Thyroid gland (tissue), 4 donors: ENCODE measurements around the gene MACROD1. TPM values are rescaled to one million over a fixed set of nuclear protein-coding genes. Genes with fewer than 3 reads are reported as not detected.

ENCODE experiments used
- DNase-seq, 2 donors: peaks; one replicate each; pipeline ENCODE4 v3.0.0-alpha.2; 2019
- H3K27ac ChIP-seq, 3 donors: fragments of 200-600 bp; sonication (generic); 1 replicate in 2 of 3; 2 replicates in 1 of 3; pipeline ENCODE4 v1.5.1; 2016 to 2019; ENCODE audit warnings: mild to moderate bottlenecking in 1 of 3, moderate library complexity in 1 of 3
- H3K27me3 ChIP-seq: fragments of 200-600 bp; sonication (generic); one replicate; pipeline ENCODE4 v1.5.1; 2019
- H3K36me3 ChIP-seq, 2 donors: fragments of 200-600 bp; sonication (generic); one replicate each; pipeline ENCODE4 v1.5.1; 2016 to 2019
- H3K4me1 ChIP-seq, 2 donors: fragments of 200-600 bp; sonication (generic); one replicate each; pipeline ENCODE4 v1.5.1; 2017 to 2019
- H3K4me3 ChIP-seq, 3 donors: fragments of 200-600 bp; sonication (generic); replicated peaks in 1 of 3; 1 replicate in 2 of 3; 2 replicates in 1 of 3; pipeline ENCODE4 v1.5.1; 2016; ENCODE audit warnings: mild to moderate bottlenecking in 1 of 3
- H3K9me3 ChIP-seq: fragments of 200-600 bp; sonication (generic); one replicate; pipeline ENCODE4 v1.5.1; 2017
- CTCF ChIP-seq, 6 experiments: fragments of 200-600 bp in 3 of 6; fragments of 450-650 bp in 3 of 6; sonication (generic) in 3 of 6; IDR thresholded peaks; one replicate each; pipeline ENCODE4 v1.5.1; 2016 to 2019; ENCODE audit warnings: antibody characterized with exemption in 6 of 6, mild to moderate bottlenecking in 2 of 6, inconsistent platforms in 1 of 6, moderate library complexity in 1 of 6
- POLR2A ChIP-seq, 2 donors: fragments of 450-650 bp; IDR thresholded peaks; one replicate each; pipeline ENCODE4 v1.6.1; 2017; ENCODE audit warnings: antibody characterized with exemption in 2 of 2, mild to moderate bottlenecking in 2 of 2, moderate library complexity in 1 of 2
- WGBS, 2 donors: methylation state at CpG; one replicate each; pipeline ENCODE4 v1.1.5; 2017; 5-methylcytosine and 5-hydroxymethylcytosine counted together
- intact Hi-C: fragments of 100-400 bp; cut with DNase I; formaldehyde crosslinking; loops from one replicate; pipeline ENCODE4 v1.15.1; 2023
- total RNA-seq, 4 donors: library from RNA; depleted of rRNA; stranded (reverse); fragments of >200 nt; gene quantifications; one replicate each; pipeline ENCODE4 v1.2.3, GENCODE V29; 2016

Gene MACROD1
- total RNA-seq, 4 donors from 2014 or later, result 62.5 to 89.5 (median 70.0) TPM

GRCh38 chr11:64045700-64046099, 120.2 kb downstream of the MACROD1 start:
- no peak for DNase-seq
- no peak overlapping the region for H3K4me3 ChIP-seq
- TF ChIP-seq CTCF (IDR thresholded peaks at IDR 0.05) (no peak), POLR2A (IDR thresholded peaks at IDR 0.05) (no peak)
- H3K27me3 ChIP-seq, result no peaks in the 10 kb centered on the region
- H3K27ac ChIP-seq, result peak overlapping the region in 1 of 3 donors; percentile 66
- peaks cover 0 to 11% of the 10 kb centered on the region in 2 donors for H3K4me1 ChIP-seq
- H3K9me3 ChIP-seq, result no peaks in the 10 kb centered on the region
- WGBS, 2 donors, result 91 to 96% methylated on average over 2 of the region's 2 CpGs
- intact Hi-C loops, result no loop called here
- no peaks in the 10 kb centered on the region for H3K36me3 ChIP-seq

GRCh38 chr11:64044730-64045393, 121.1 kb downstream of the MACROD1 start:
- peak overlapping the region in 2 of 3 donors; percentile 30 to 66 for H3K27ac ChIP-seq
- TF ChIP-seq CTCF (IDR thresholded peaks at IDR 0.05) (no peak), POLR2A (IDR thresholded peaks at IDR 0.05) (no peak)
- 71 to 77% methylated on average over 17 to 18 of the region's 18 CpGs for WGBS, 2 donors
- no peaks in the 10 kb centered on the region for H3K36me3 ChIP-seq
- no peaks in the 10 kb centered on the region for H3K9me3 ChIP-seq
- DNase-seq, result peak; percentile 65 to 66
- H3K4me3 ChIP-seq, result no peak overlapping the region
- no peaks in the 10 kb centered on the region for H3K27me3 ChIP-seq
- H3K4me1 ChIP-seq, result peaks cover 0 to 13% of the 10 kb centered on the region in 2 donors
- intact Hi-C loops, result no loop called here

- Histone ChIP-seq H3K4me1 (peaks cover 0 to 13% of the 10 kb centered on the region in 2 donors), H3K36me3 (no peaks in the 10 kb centered on the region), H3K27me3 (no peaks in the 10 kb centered on the region), H3K27ac (no peak overlapping the region), H3K4me3 (no peak overlapping the region), H3K9me3 (no peaks in the 10 kb centered on the region)
- TF ChIP-seq POLR2A (IDR thresholded peaks at IDR 0.05) (no peak), CTCF (IDR thresholded peaks at IDR 0.05) (no peak)
- 93% methylated on average over 5 of the region's 5 CpGs for WGBS, 2 donors
- intact Hi-C loops, result no loop called here
- no peak for DNase-seq
These were observed 122.4 kb downstream of the MACROD1 start for GRCh38 chr11:64043545-64043944.

GRCh38 chr11:64042301-64042700, 123.6 kb downstream of the MACROD1 start:
- 74 to 84% methylated on average over 3 to 4 of the region's 4 CpGs for WGBS, 2 donors
- no peak overlapping the region for H3K27ac ChIP-seq
- no peaks in the 10 kb centered on the region for H3K36me3 ChIP-seq
- no peaks in the 10 kb centered on the region for H3K27me3 ChIP-seq
- no peak for DNase-seq
- peaks cover 0 to 13% of the 10 kb centered on the region in 2 donors for H3K4me1 ChIP-seq
- no peak overlapping the region for H3K4me3 ChIP-seq
- TF ChIP-seq CTCF (IDR thresholded peaks at IDR 0.05) (no peak), POLR2A (IDR thresholded peaks at IDR 0.05) (no peak)
- intact Hi-C loops, result no loop called here
- H3K9me3 ChIP-seq, result no peaks in the 10 kb centered on the region

- no peak overlapping the region for H3K27ac ChIP-seq
- H3K9me3 ChIP-seq, result no peaks in the 10 kb centered on the region
- intact Hi-C loops, result no loop called here
- no peak for TF ChIP-seq CTCF (IDR thresholded peaks at IDR 0.05)
- TF ChIP-seq POLR2A (IDR thresholded peaks at IDR 0.05), result no peak
- H3K4me3 ChIP-seq, result no peak overlapping the region
- H3K27me3 ChIP-seq, result no peaks in the 10 kb centered on the region
- H3K36me3 ChIP-seq, result no peaks in the 10 kb centered on the region
- 60 to 89% methylated on average over 1 to 9 of the region's 9 CpGs for WGBS, 2 donors
- no peak for DNase-seq
- H3K4me1 ChIP-seq, result peaks cover 2 to 17% of the 10 kb centered on the region in 2 donors
These were observed 124.1 kb downstream of the MACROD1 start for GRCh38 chr11:64041846-64042245.
